HG03039 (cell line): ENCODE measurements around the gene OR5AU1.

Experiments
- ATAC-seq: cut with Tn5 transposase; IDR thresholded peaks from one replicate; pipeline ENCODE4 v1.9.1; 2021; ENCODE audit warnings: mild to moderate bottlenecking, moderate library complexity; ENCODE audit not compliant: unreplicated experiment

The OR5AU1 gene

GRCh38 chr14:21108791-21109190 is 47.1 kb downstream of the OR5AU1 start:
- no peak for ATAC-seq

DNA sequence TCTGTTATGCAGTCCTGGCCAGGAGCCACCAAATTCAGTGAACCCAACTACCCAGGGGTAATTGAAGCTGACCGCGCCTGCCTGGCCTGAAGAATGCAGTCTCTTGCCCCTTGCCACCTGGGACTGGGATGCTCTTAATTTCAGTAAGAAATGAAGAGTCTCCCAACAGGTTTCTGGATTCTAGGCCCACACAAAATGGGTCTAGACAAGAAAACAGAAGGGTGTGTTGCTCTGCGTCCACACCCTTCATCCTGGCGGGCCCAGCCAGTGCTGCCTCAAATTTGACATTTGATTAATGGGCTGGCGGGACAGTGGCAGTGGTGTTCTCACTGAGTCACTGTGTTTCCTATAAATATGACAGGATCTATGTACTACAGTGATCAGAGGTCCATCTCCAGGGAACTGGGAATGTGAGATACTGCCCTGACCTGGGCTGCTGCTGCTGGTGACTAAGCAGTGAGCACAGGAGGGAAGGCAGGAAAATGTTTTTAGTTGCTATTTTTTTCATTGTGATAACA is 48.5 kb downstream of the OR5AU1 start:
- no peak for ATAC-seq

GRCh38 chr14:21106498-21107282 is 49.2 kb downstream of the OR5AU1 start:
- ATAC-seq: no peak

DNA sequence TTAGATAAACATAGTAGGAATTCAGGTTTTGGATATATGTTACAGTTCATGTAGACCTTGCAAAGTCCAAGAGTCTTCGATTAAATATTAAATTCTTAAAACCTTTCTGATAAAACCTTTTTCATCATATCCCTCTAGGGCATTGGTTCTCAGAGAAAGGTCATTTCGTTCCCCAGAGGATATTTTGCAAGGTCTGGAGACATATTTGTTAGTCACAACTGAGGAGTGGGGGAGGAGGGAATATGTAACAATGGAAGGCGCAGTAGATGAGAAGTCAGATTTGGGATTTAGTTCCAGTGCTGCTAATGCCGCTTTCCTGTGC is 49.7 kb downstream of the OR5AU1 start:
- ATAC-seq: no peak

DNA sequence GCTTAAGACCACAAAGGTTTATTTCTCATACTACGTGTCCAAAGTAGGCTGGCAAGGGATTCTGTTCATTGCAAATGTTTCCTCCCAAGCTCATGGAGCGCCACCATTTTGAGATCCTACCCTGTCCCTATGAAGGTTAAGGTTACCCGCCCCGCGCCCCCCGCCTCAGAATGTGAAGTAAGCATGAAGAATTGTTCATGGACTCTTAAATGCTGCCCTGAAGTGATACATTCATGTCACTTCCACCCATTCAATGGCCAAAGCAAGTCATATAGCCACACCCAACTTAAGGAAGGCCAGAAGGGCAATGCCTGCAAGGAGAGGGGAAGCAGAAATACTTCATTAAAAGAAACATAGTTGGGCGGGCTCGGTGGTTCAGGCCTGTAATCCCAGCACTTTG is 50.8 kb downstream of the OR5AU1 start:
- ATAC-seq: no peak
